Measurements from ENCODE around the gene PAPOLG.
"Not testable (repeated sequence)": the region's sequence is repeated elsewhere in the genome, so short reads cannot be mapped to it uniquely, and the experiment has no call there.

PAPOLG gene

GRCh38 chr2:60822987-60823386, 66.9 kb downstream of the PAPOLG start:
- no peak for DNase-seq (ENCODE audit: low read depth)

- DNase-seq (ENCODE audit: low read depth), result no peak
Observed at GRCh38 chr2:60823694-60824305, 67.7 kb downstream of the PAPOLG start.

GRCh38 chr2:60825666-60826065, 69.6 kb downstream of the PAPOLG start:
- DNase-seq (ENCODE audit: low read depth), result no peak

- no peak for DNase-seq (ENCODE audit: low read depth)
Observed at GRCh38 chr2:60826111-60826510, 70.0 kb downstream of the PAPOLG start.

GRCh38 chr2:60826860-60827259, 70.8 kb downstream of the PAPOLG start:
- not testable (repeated sequence) for DNase-seq (ENCODE audit: low read depth)

- no peak for DNase-seq (ENCODE audit: low read depth)
Observed at GRCh38 chr2:60827369-60827768, 71.3 kb downstream of the PAPOLG start.

- no peak for DNase-seq (ENCODE audit: low read depth)
Observed at GRCh38 chr2:60830991-60831390, 74.9 kb downstream of the PAPOLG start.

- no peak for DNase-seq (ENCODE audit: low read depth)
Observed at GRCh38 chr2:60831921-60832320, 75.9 kb downstream of the PAPOLG start.

- no peak for DNase-seq (ENCODE audit: low read depth)
Observed at GRCh38 chr2:60832621-60833020, 76.6 kb downstream of the PAPOLG start.

GRCh38 chr2:60834270-60834717, 78.2 kb downstream of the PAPOLG start:
- DNase-seq (ENCODE audit: low read depth), result no peak

- DNase-seq (ENCODE audit: low read depth), result no peak
Observed at GRCh38 chr2:60836491-60836890, 80.4 kb downstream of the PAPOLG start.

- DNase-seq (ENCODE audit: low read depth), result no peak
Observed at GRCh38 chr2:60837123-60837522, 81.1 kb downstream of the PAPOLG start.

- no peak for DNase-seq (ENCODE audit: low read depth)
Observed at GRCh38 chr2:60838481-60838880, 82.4 kb downstream of the PAPOLG start.

GRCh38 chr2:60839126-60839813, 83.2 kb downstream of the PAPOLG start:
- DNase-seq (ENCODE audit: low read depth), result no peak

GRCh38 chr2:60840880-60841279, 84.8 kb downstream of the PAPOLG start:
- DNase-seq (ENCODE audit: low read depth), result no peak

GRCh38 chr2:60843006-60843405, 86.9 kb downstream of the PAPOLG start:
- DNase-seq (ENCODE audit: low read depth), result no peak

GRCh38 chr2:60844105-60844504, 88.0 kb downstream of the PAPOLG start:
- no peak for DNase-seq (ENCODE audit: low read depth)

GRCh38 chr2:60847854-60848253, 91.8 kb downstream of the PAPOLG start:
- no peak for DNase-seq (ENCODE audit: low read depth)
